Gastrocnemius medialis (tissue), 4 donors: ENCODE measurements around the gene ADPRH. TPM values are rescaled to one million over a fixed set of nuclear protein-coding genes. Genes with fewer than 3 reads are reported as not detected.

Experiments used
- ATAC-seq, 2 donors: fragments of 150-250 bp; one replicate each; pipeline ENCODE4 v1.9.1; 2016
- DNase-seq, 2 donors: peaks; one replicate each; pipeline ENCODE4 v3.0.0-alpha.2; 2019
- H3K27ac ChIP-seq, 4 donors: fragments of 200-600 bp; sonication (generic); 1 replicate in 1 of 4; 2 replicates in 3 of 4; pipeline ENCODE4 v1.5.1; 2016 to 2018; ENCODE audit warnings: mild to moderate bottlenecking in 2 of 4, moderate library complexity in 1 of 4
- H3K27me3 ChIP-seq, 3 donors: fragments of 200-600 bp; sonication (generic) in 2 of 3; 1 replicate in 1 of 3; 2 replicates in 2 of 3; pipeline versions ENCODE4 v1.5.1 to v1.6.0; 2016 to 2019; ENCODE audit warnings: mild to moderate bottlenecking in 1 of 3, moderate library complexity in 1 of 3
- H3K36me3 ChIP-seq, 2 donors: fragments of 200-600 bp; sonication (generic) in 1 of 2; one replicate each; pipeline ENCODE4 v1.5.1; 2017 to 2018
- H3K4me1 ChIP-seq, 2 donors: fragments of 200-600 bp; sonication (generic) in 1 of 2; one replicate each; pipeline ENCODE4 v1.5.1; 2016 to 2017; ENCODE audit warnings: mild to moderate bottlenecking in 2 of 2
- H3K4me3 ChIP-seq, 4 donors: fragments of 200-600 bp; sonication (generic) in 3 of 4; 1 replicate in 1 of 4; 2 replicates in 3 of 4; pipeline ENCODE4 v1.5.1; 2016 to 2019; ENCODE audit warnings: mild to moderate bottlenecking in 2 of 4
- H3K9me3 ChIP-seq, 3 donors: fragments of 200-600 bp; sonication (generic) in 2 of 3; 1 replicate in 1 of 3; 2 replicates in 2 of 3; pipeline ENCODE4 v1.5.1; 2016 to 2019
- CTCF ChIP-seq, 5 experiments: fragments of 450-650 bp in 3 of 5; fragments of 200-600 bp in 2 of 5; sonication (generic) in 2 of 5; IDR thresholded peaks in 4 of 5; conservative IDR thresholded peaks in 1 of 5; 1 replicate in 4 of 5; 2 replicates in 1 of 5; pipeline ENCODE4 v1.5.1; 2016 to 2019; ENCODE audit warnings: antibody characterized with exemption in 5 of 5, mild to moderate bottlenecking in 3 of 5, moderate library complexity in 3 of 5
- POLR2A ChIP-seq, 2 donors: fragments of 450-650 bp; IDR thresholded peaks; one replicate each; pipeline ENCODE4 v1.6.1; 2017; ENCODE audit warnings: antibody characterized with exemption in 2 of 2, mild to moderate bottlenecking in 2 of 2, moderate library complexity in 2 of 2
- in situ Hi-C, 4 donors: fragments of 200-750 bp; cut with MboI; loops; one replicate each; pipeline versions ENCODE4 v1.15.0 to v1.8.0; 2017; ENCODE audit warnings: low sequenced_read_pairs in 4 of 4
- intact Hi-C: fragments of 100-400 bp; cut with DNase I; formaldehyde crosslinking; loops from one replicate; pipeline ENCODE4 v1.15.1; 2023; ENCODE audit warnings: low total_unique reads
- total RNA-seq, 4 donors: library from RNA; depleted of rRNA; stranded (reverse); fragments of >200 nt; gene quantifications; one replicate each; pipeline versions ENCODE4 v1.1.0 to v1.2.3, GENCODE V29; 2016

Gene ADPRH
- total RNA-seq, 4 donors from 2014 or later: 8.2 to 15.3 (median 10.3) TPM

GRCh38 chr3:119595639-119596334, 16.5 kb downstream of the ADPRH start:
- Histone ChIP-seq H3K27ac (peak overlapping the region; percentile 80 to 90 (median 87)), H3K4me3 (peak overlapping the region; percentile 43 to 55 (median 50)), H3K36me3 (no peaks in the 10 kb centered on the region), H3K4me1 (peaks cover 40 to 46% of the 10 kb centered on the region in 2 donors), H3K9me3 (no peaks in the 10 kb centered on the region), H3K27me3 (no peaks in the 10 kb centered on the region)
- in situ Hi-C loops: no loop called here
- no peak for TF ChIP-seq CTCF (IDR thresholded peaks at IDR 0.05 in 4 of 5, conservative IDR thresholded peaks at IDR 0.05 in 1 of 5)
- TF ChIP-seq POLR2A (IDR thresholded peaks at IDR 0.05): no peak
- intact Hi-C loops: loop anchor here (2.0 to 5.0 kb wide), 2 partner anchors 15 to 82 kb away; partner anchors contain the start of gene COX17
- DNase-seq: peak; percentile 54 to 78
- ATAC-seq: peak; percentile 91 to 94

DNA sequence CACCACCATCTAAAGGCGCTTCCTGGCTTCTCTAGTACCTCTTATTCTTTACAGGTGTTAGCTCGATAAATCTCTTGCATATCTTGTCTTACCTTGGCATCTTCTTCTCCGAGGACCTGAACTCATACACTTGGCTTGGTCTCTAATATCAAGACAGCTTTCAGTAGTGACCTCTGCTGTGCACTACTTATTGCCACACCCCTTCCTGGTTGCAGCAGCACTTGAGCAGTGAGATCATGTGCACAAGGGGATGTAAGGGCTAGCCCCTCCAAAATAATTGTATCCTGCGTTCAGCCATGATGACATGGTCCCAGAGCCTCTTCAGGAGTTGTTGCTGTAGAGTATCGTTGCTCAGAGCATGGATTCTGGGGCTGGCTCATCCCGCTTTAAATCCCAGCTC, 17.1 kb downstream of the ADPRH start:
- ATAC-seq: peak; percentile 11 to 52
- Histone ChIP-seq H3K27ac (peak overlapping the region; percentile 80 to 90 (median 87)), H3K9me3 (no peaks in the 10 kb centered on the region), H3K4me1 (peaks cover 40 to 46% of the 10 kb centered on the region in 2 donors), H3K36me3 (no peaks in the 10 kb centered on the region), H3K27me3 (no peaks in the 10 kb centered on the region), H3K4me3 (peak overlapping the region in 1 of 4 donors; percentile 55)
- in situ Hi-C loops (no loop called here), intact Hi-C loops (loop anchor here (2.0 to 5.0 kb wide), 2 partner anchors 16 to 81 kb away; partner anchors contain the start of gene COX17)
- DNase-seq: peak in 1 of 2 donors; percentile 47
- no peak for TF ChIP-seq CTCF (IDR thresholded peaks at IDR 0.05 in 4 of 5, conservative IDR thresholded peaks at IDR 0.05 in 1 of 5)
- no peak for TF ChIP-seq POLR2A (IDR thresholded peaks at IDR 0.05)

GRCh38 chr3:119597548-119598288, 18.4 kb downstream of the ADPRH start, which contains the start of gene PLA1A:
TSS of gene PLA1A (plus strand) at chr3:119597885. CDS start at chr3:119597914, 29 bp downstream.
- in situ Hi-C loops: no loop called here
- intact Hi-C loops: loop anchor here (2.0 to 5.0 kb wide), 2 partner anchors 17 to 80 kb away; partner anchors contain the start of gene COX17
- peaks cover 40 to 46% of the 10 kb centered on the region in 2 donors for H3K4me1 ChIP-seq

More at GRCh38 chr3:119597548-119598288, 18.4 kb downstream of the ADPRH start, which contains the start of gene PLA1A:
- no peaks in the 10 kb centered on the region for H3K27me3 ChIP-seq
- TF ChIP-seq CTCF (IDR thresholded peaks at IDR 0.05 in 4 of 5, conservative IDR thresholded peaks at IDR 0.05 in 1 of 5) (no peak), POLR2A (IDR thresholded peaks at IDR 0.05) (no peak)
- no peak for ATAC-seq
- H3K27ac ChIP-seq: peak within 1 kb of the TSS; percentile 80 to 90 (median 87)
- no peaks in the 10 kb centered on the region for H3K9me3 ChIP-seq
- H3K36me3 ChIP-seq: no peaks in the 10 kb centered on the region
- no peak for DNase-seq
- H3K4me3 ChIP-seq: no peak within 1 kb of the TSS
